K562 (cell line): ENCODE data around the gene KRTAP15-1. TPM values are rescaled to one million over a fixed set of nuclear protein-coding genes. Genes with fewer than 3 reads are reported as not detected.

Experiments used
- ATAC-seq: fragments of 200-7000 bp; cut with Tn5 transposase; 3 replicates; pipeline ENCODE4 v1.9.1; 2020; ENCODE audit warnings: moderate library complexity
- BruUV-seq: library from RNA; stranded (reverse); fragments of 400-500 nt; replicated peaks from 2 replicates; lab custom pipeline; 2021; lab: Mats Ljungman, UMichigan
- CTCF ChIA-PET: fragments of 300-600 bp; formaldehyde crosslinking; extraction: SDS; loops from one replicate; lab custom pipeline; 2021; ENCODE audit warnings: low intra/inter-chr PET ratio; lab: Yijun Ruan, JAX
- POLR2A ChIA-PET: fragments of 300-600, 350-650 bp; sonication (Branson Sonifier 250); formaldehyde crosslinking; extraction: SDS; loops from one replicate; lab custom pipeline; 2021; ENCODE audit warnings: antibody characterized with exemption, inconsistent platforms; lab: Yijun Ruan, JAX
- DNase-seq, 4 experiments: peaks; one replicate each; pipeline versions ENCODE4 v3.0.0 to v3.0.0-alpha.2; 2011 to 2018; ENCODE audit warnings: low spot score in 3 of 4, mixed read lengths in 3 of 4; ENCODE audit errors: extremely low read depth in 1 of 4
- FAIRE-seq: peaks from 2 replicates; lab custom pipeline; 2011; peaks lifted over from hg19 to GRCh38; lab: Jason Lieb, UNC
- H2AFZ ChIP-seq: 2 replicates; pipeline ENCODE4 v1.6.0; 2011; ENCODE audit warnings: low read depth, low read length, control low read depth, inconsistent platforms
- H3K27ac ChIP-seq: fragments of 200-600 bp; 3 replicates; pipeline ENCODE4 v1.8.0; 2011; ENCODE audit warnings: low read depth, mild to moderate bottlenecking, control low read depth, inconsistent platforms, low read length, moderate library complexity, mixed read lengths; ENCODE audit errors: extremely low read depth
- H3K27me3 ChIP-seq, 2 experiments: fragments of 300-600 bp in 1 of 2; 2 replicates in 1 of 2; 3 replicates in 1 of 2; pipeline versions ENCODE4 v1.6.0 to v1.8.0; 2011; ENCODE audit warnings: inconsistent platforms in 2 of 2, low read length in 2 of 2, mild to moderate bottlenecking in 1 of 2, mixed read lengths in 1 of 2, moderate library complexity in 1 of 2; ENCODE audit not compliant: control insufficient read depth in 2 of 2, insufficient read depth in 2 of 2
- H3K36me3 ChIP-seq: fragments of 300-600 bp; 3 replicates; pipeline ENCODE4 v1.8.0; 2011; ENCODE audit warnings: mild to moderate bottlenecking, low read length, inconsistent platforms; ENCODE audit not compliant: control insufficient read depth, insufficient read depth
- H3K4me1 ChIP-seq, 2 experiments: fragments of 200-600 bp in 1 of 2; replicated peaks in 1 of 2; 2 replicates in 1 of 2; 3 replicates in 1 of 2; pipeline versions ENCODE4 v1.5.1 to v1.8.0; 2011; ENCODE audit warnings: inconsistent platforms in 2 of 2, low read length in 2 of 2, mild to moderate bottlenecking in 1 of 2, mixed read lengths in 1 of 2, moderate library complexity in 1 of 2; ENCODE audit not compliant: control insufficient read depth in 2 of 2, insufficient read depth in 2 of 2
- H3K4me2 ChIP-seq: 2 replicates; pipeline ENCODE4 v1.6.1; 2011; ENCODE audit warnings: low read length, control low read depth, inconsistent platforms, mixed read lengths; ENCODE audit not compliant: insufficient read depth
- H3K4me3 ChIP-seq: fragments of 200-600 bp; sonication (generic), shearing (Covaris generic); 2 replicates; pipeline ENCODE4 v1.5.1; 2016; ENCODE audit warnings: control low read depth, inconsistent platforms
- H3K79me2 ChIP-seq: fragments of 200-600 bp; 3 replicates; pipeline ENCODE4 v1.8.0; 2011; ENCODE audit warnings: low read length, inconsistent platforms; ENCODE audit not compliant: control insufficient read depth, insufficient read depth
- H3K9ac ChIP-seq, 2 experiments: 2 replicates each; pipeline versions ENCODE4 v1.6.0 to v1.6.1; 2011; ENCODE audit warnings: low read depth in 2 of 2, low read length in 2 of 2, control low read depth in 1 of 2, inconsistent platforms in 1 of 2, mild to moderate bottlenecking in 1 of 2, mixed read lengths in 1 of 2; ENCODE audit not compliant: insufficient read depth in 1 of 2
- H3K9me1 ChIP-seq: one replicate; pipeline ENCODE4 v1.6.0; 2011; ENCODE audit warnings: inconsistent platforms, mild to moderate bottlenecking, low read length, moderate library complexity; ENCODE audit not compliant: control insufficient read depth, insufficient read depth
- H3K9me3 ChIP-seq: replicated peaks from 2 replicates; pipeline ENCODE4 v1.5.1; 2011; ENCODE audit warnings: low read depth, low read length, inconsistent platforms; ENCODE audit not compliant: control insufficient read depth, insufficient read depth
- H4K20me1 ChIP-seq: replicated peaks from 2 replicates; pipeline ENCODE4 v1.6.1; 2011; ENCODE audit warnings: low read length, inconsistent platforms, mixed read lengths; ENCODE audit not compliant: control insufficient read depth, insufficient read depth
- BRD9 ChIP-seq: fragments of 450-650 bp; IDR thresholded peaks from 2 replicates; pipeline ENCODE4 v1.6.1; 2018; ENCODE audit warnings: low read depth; ENCODE audit not compliant: partially characterized antibody
- ETV6 ChIP-seq, 3 experiments: fragments of 150-350 bp in 1 of 3; sonication (generic) in 1 of 3; formaldehyde crosslinking in 1 of 3; IDR thresholded peaks; 2 replicates each; pipeline versions ENCODE4 v1.6.1 to v1.8.0; 2014 to 2022; ENCODE audit warnings: borderline replicate concordance in 2 of 3, low read depth in 2 of 3, antibody characterized with exemption in 1 of 3, low read length in 1 of 3, mild to moderate bottlenecking in 1 of 3, missing genetic modification reagents in 1 of 3
- MAZ ChIP-seq, 2 experiments: fragments of 450-650 bp in 1 of 2; sonication (generic) in 1 of 2; formaldehyde crosslinking; IDR thresholded peaks in 1 of 2; conservative IDR thresholded peaks in 1 of 2; 2 replicates each; pipeline versions ENCODE4 v1.4.0 to v1.5.0; 2020; ENCODE audit warnings: mild to moderate bottlenecking in 1 of 2, missing genetic modification reagents in 1 of 2
- MXI1 ChIP-seq: IDR thresholded peaks from 2 replicates; pipeline ENCODE4 v1.6.1; 2011; ENCODE audit warnings: low read depth, mild to moderate bottlenecking, improper control_type of control experiment, low read length
- NFIX ChIP-seq: fragments of 250-450 bp; sonication (Bioruptor Pico); IDR thresholded peaks from 2 replicates; pipeline ENCODE4 v1.4.0; 2020; ENCODE audit warnings: low read depth, mild to moderate bottlenecking, moderate library complexity
- NR2F6 ChIP-seq: fragments of 450-650 bp; formaldehyde crosslinking; IDR thresholded peaks from 2 replicates; pipeline ENCODE4 v1.4.0; 2020; ENCODE audit warnings: mild to moderate bottlenecking
- PML ChIP-seq: IDR thresholded peaks from 2 replicates; pipeline ENCODE4 v1.6.1; 2012; ENCODE audit warnings: low read length, inconsistent platforms
- SMARCA5 ChIP-seq: fragments of 450-650 bp; IDR thresholded peaks from 2 replicates; pipeline ENCODE4 v1.6.1; 2016
- SP1 ChIP-seq: sonication (generic); formaldehyde crosslinking; IDR thresholded peaks from 2 replicates; pipeline ENCODE4 v1.8.1; 2022; ENCODE audit warnings: mild to moderate bottlenecking, missing genetic modification reagents
- TAL1 ChIP-seq: fragments of 450-650 bp; IDR thresholded peaks from 2 replicates; pipeline ENCODE4 v1.6.1; 2016; ENCODE audit warnings: mild to moderate bottlenecking
- TCF7L2 ChIP-seq: fragments of 150-350 bp; IDR thresholded peaks from 2 replicates; pipeline ENCODE4 v1.6.1; 2016; ENCODE audit warnings: low read depth, mild to moderate bottlenecking, low read length, moderate library complexity
- TRIM25 ChIP-seq: fragments of 450-650 bp; IDR thresholded peaks from 2 replicates; pipeline ENCODE4 v1.7.0; 2016; ENCODE audit warnings: borderline replicate concordance
- XRCC3 ChIP-seq: fragments of 450-650 bp; IDR thresholded peaks from 2 replicates; pipeline ENCODE4 v1.6.1; 2017; ENCODE audit warnings: mild to moderate bottlenecking, moderate library complexity
- ZC3H8 ChIP-seq: fragments of 450-650 bp; IDR thresholded peaks from 2 replicates; pipeline ENCODE4 v1.6.1; 2017
- ZNF655 ChIP-seq: fragments of 250-450 bp; sonication (Bioruptor Pico); IDR thresholded peaks from 2 replicates; pipeline ENCODE4 v1.5.0; 2021
- ZNF764 ChIP-seq: fragments of 250-450 bp; sonication (Bioruptor Pico); IDR thresholded peaks from 2 replicates; pipeline ENCODE4 v1.4.0; 2020; ENCODE audit warnings: low read depth, mild to moderate bottlenecking, moderate library complexity
- WGBS: fragments of 100-300 bp; shearing (Covaris generic); methylation state at CpG from one replicate; pipeline ENCODE4 v1.1.6; 2016; ENCODE audit warnings: low coverage, mixed read lengths; ENCODE audit not compliant: insufficient coverage; ENCODE audit errors: missing lambda C conversion rate; 5-methylcytosine and 5-hydroxymethylcytosine counted together
- in situ Hi-C: fragments of 300-500 bp; cut with MboI; formaldehyde crosslinking; loops from 4 replicates; pipeline ENCODE4 v1.15.0; 2018; ENCODE audit warnings: inconsistent platforms, mixed read lengths
- intact Hi-C: fragments of 100-400 bp; cut with micrococcal nuclease; formaldehyde crosslinking; loops from 2 replicates; pipeline ENCODE4 v1.14.2; 2022
- polyA plus RNA-seq, 8 experiments: library from polyadenylated mRNA; depleted of rRNA in 4 of 8; stranded (reverse) in 5 of 8; unstranded in 3 of 8; fragments of >200 nt; fragmentation: Nextera tagmentation in 2 of 8; fragmentation: Illumina TruSeq in 1 of 8; extraction: Ambion mirVana in 2 of 8; extraction: Trizol in 1 of 8; gene quantifications; 2 replicates each; pipeline versions ENCODE4 v1.2.1 to v1.2.3, GENCODE V29; 2011 to 2014; ENCODE audit warnings: inconsistent platforms in 1 of 8, missing spikeins in 1 of 8
- total RNA-seq, 7 experiments: library from RNA; depleted of rRNA in 6 of 7; stranded (reverse); fragments of >200 nt in 6 of 7; fragmentation: Illumina TruSeq in 2 of 7; extraction: Trizol in 2 of 7; gene quantifications; 2 replicates each; pipeline versions ENCODE4 v1.2.1 to v1.2.3, GENCODE V29; 2011 to 2021; ENCODE audit warnings: low replicate concordance in 1 of 7
- TF ChIP-seq, protein P1 (sequence below): fragments of 450-650 bp; formaldehyde crosslinking; conservative IDR thresholded peaks from 2 replicates; pipeline ENCODE4 v1.4.0; 2022; ENCODE audit warnings: mild to moderate bottlenecking, missing genetic modification characterization
- TF ChIP-seq, protein P2 (sequence below): fragments of 250-450 bp; sonication (Bioruptor Pico); IDR thresholded peaks from 2 replicates; pipeline ENCODE4 v1.5.0; 2020; ENCODE audit warnings: mild to moderate bottlenecking

Gene KRTAP15-1
- total and polyA plus RNA-seq, 9 of the 15 experiments (the other 6 are each of a cell fraction or from before 2014, with no cell fraction given), result not detected

GRCh38 chr21:30478004-30478403 is 37.9 kb downstream of the KRTAP15-1 start (continued):
- TF ChIP-seq TRIM25 (no peak), TCF7L2 (no peak), ETV6 (IDR thresholded peaks at IDR 0.05; ENCODE audit: borderline replicate concordance in 1 of 2, low read depth in 2 of 2, low read length in 1 of 2) (no peak), ETV6 (CRISPR knock-in tag; IDR thresholded peaks at IDR 0.05; ENCODE audit: borderline replicate concordance) (no peak), MXI1 (no peak), ZNF764 (CRISPR knock-in tag) (no peak)
- TF ChIP-seq, protein P1, sequence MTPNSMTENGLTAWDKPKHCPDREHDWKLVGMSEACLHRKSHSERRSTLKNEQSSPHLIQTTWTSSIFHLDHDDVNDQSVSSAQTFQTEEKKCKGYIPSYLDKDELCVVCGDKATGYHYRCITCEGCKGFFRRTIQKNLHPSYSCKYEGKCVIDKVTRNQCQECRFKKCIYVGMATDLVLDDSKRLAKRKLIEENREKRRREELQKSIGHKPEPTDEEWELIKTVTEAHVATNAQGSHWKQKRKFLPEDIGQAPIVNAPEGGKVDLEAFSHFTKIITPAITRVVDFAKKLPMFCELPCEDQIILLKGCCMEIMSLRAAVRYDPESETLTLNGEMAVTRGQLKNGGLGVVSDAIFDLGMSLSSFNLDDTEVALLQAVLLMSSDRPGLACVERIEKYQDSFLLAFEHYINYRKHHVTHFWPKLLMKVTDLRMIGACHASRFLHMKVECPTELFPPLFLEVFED (CRISPR knock-in tag), result no peak

DNA sequence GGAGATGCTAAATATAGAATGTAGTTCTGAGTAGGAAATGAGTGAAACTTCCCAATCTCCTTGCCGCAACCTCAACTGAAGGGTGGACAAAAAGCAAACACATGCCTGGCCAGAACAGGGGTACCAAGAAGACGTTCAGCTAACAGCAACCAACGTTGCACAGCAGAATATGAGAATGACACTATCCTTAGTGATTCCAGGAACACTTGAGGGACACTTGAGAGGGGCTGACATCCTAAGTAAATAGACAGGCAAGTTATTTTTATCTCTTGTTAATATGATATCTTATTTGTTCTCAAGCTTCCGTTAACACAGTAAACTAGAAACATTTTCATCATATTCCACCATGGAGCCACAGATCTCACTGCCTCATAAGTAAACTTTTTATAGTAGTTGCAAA is 39.2 kb downstream of the KRTAP15-1 start:
- intact Hi-C loops, result no loop called here
- 2% methylated on average over 4 of the region's 4 CpGs for WGBS
- TF ChIP-seq, protein P2, sequence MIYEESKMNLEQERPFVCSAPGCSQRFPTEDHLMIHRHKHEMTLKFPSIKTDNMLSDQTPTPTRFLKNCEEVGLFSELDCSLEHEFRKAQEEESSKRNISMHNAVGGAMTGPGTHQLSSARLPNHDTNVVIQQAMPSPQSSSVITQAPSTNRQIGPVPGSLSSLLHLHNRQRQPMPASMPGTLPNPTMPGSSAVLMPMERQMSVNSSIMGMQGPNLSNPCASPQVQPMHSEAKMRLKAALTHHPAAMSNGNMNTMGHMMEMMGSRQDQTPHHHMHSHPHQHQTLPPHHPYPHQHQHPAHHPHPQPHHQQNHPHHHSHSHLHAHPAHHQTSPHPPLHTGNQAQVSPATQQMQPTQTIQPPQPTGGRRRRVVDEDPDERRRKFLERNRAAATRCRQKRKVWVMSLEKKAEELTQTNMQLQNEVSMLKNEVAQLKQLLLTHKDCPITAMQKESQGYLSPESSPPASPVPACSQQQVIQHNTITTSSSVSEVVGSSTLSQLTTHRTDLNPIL (CRISPR knock-in tag), result no peak
- no peak for TF ChIP-seq XRCC3
- no peak for TF ChIP-seq PML
- no peak for TF ChIP-seq ZC3H8
- TF ChIP-seq BRD9, result no peak
- TF ChIP-seq TAL1, result no peak
- TF ChIP-seq SMARCA5, result no peak
- no peak for TF ChIP-seq ZNF655 (CRISPR knock-in tag)
- no peak for TF ChIP-seq NR2F6
- no peak for TF ChIP-seq MAZ (CRISPR knock-in tag; conservative IDR thresholded peaks at IDR 0.05 in 1 of 2, IDR thresholded peaks at IDR 0.05 in 1 of 2)
- no peak for TF ChIP-seq NFIX (CRISPR knock-in tag)
- TF ChIP-seq SP1 (CRISPR knock-in tag), result no peak

More for the DNA sequence above, 39.2 kb downstream of the KRTAP15-1 start:
- Histone ChIP-seq H3K79me2 (no peaks in the 10 kb centered on the region), H3K9ac (no peak overlapping the region), H3K4me2 (no peak overlapping the region), H3K4me1 (no peaks in the 10 kb centered on the region), H3K27me3 (no peaks in the 10 kb centered on the region), H3K9me1 (no peaks in the 10 kb centered on the region), H3K9me3 (no peaks in the 10 kb centered on the region; the same call in 1 of the 2 replicates), H3K4me3 (no peak overlapping the region), H3K27ac (no peak overlapping the region), H4K20me1 (no peaks in the 10 kb centered on the region), H2AFZ (no peak overlapping the region), H3K36me3 (no peaks in the 10 kb centered on the region)
- DNase-seq (no peak), FAIRE-seq (no peak), ATAC-seq (no peak)
- in situ Hi-C loops, result no loop called here
- no TSS peak for BruUV-seq
- CTCF ChIA-PET, result no interaction called here
- POLR2A ChIA-PET, result no interaction called here
